Activated CD4-positive, alpha-beta T cell treated with anti-CD3 and anti-CD28 coated beads for 36 hours (primary cell): ENCODE results near the gene MYL11. TPM values are rescaled to one million over a fixed set of nuclear protein-coding genes. Genes with fewer than 3 reads are reported as not detected.

ENCODE experiments used
- ATAC-seq: fragments of 200-7000 bp; cut with Tn5 transposase; one replicate; pipeline ENCODE4 v1.10.0; 2021; ENCODE audit warnings: mild to moderate bottlenecking, moderate library complexity
- CTCF ChIA-PET: fragments of 350-600 bp; sonication (Branson Sonifier 250); formaldehyde crosslinking; loops from one replicate; lab custom pipeline; 2021; ENCODE audit warnings: antibody characterized with exemption; lab: Charles Lee
- POLR2A ChIA-PET: fragments of 350-600 bp; sonication (Branson Sonifier 250); formaldehyde crosslinking; loops from one replicate; lab custom pipeline; 2021; ENCODE audit warnings: antibody characterized with exemption, inconsistent platforms; lab: Charles Lee
- DNase-seq: peaks from one replicate; pipeline ENCODE4 v3.0.0-alpha.2; 2020
- H3K27ac Mint-ChIP-seq: one replicate; pipeline ENCODE4 v1.8.0; 2021; ENCODE audit warnings: mixed read lengths
- H3K27me3 Mint-ChIP-seq: one replicate; pipeline ENCODE4 v1.8.0; 2021; ENCODE audit warnings: mixed read lengths
- H3K36me3 Mint-ChIP-seq: one replicate; pipeline ENCODE4 v1.8.0; 2021; ENCODE audit warnings: low read depth, mixed read lengths
- H3K4me1 Mint-ChIP-seq: one replicate; pipeline ENCODE4 v1.8.0; 2021; ENCODE audit warnings: mixed read lengths
- H3K4me3 Mint-ChIP-seq: one replicate; pipeline ENCODE4 v1.8.0; 2021; ENCODE audit warnings: mild to moderate bottlenecking, moderate library complexity, mixed read lengths
- H3K9me3 Mint-ChIP-seq: one replicate; pipeline ENCODE4 v1.8.0; 2021; ENCODE audit warnings: low read depth, mixed read lengths
- intact Hi-C, 2 experiments: fragments of 100-400 bp; cut with DNase I in 1 of 2; cut with micrococcal nuclease in 1 of 2; formaldehyde crosslinking; loops; one replicate each; pipeline versions ENCODE4 v1.14.2 to v1.15.1; 2022 to 2024; cut with DNase I, micrococcal nuclease
- total RNA-seq, 2 experiments: library from RNA; stranded (reverse); gene quantifications; one replicate each; pipeline ENCODE4 v1.2.3, GENCODE V29; 2021

The MYL11 gene
- total RNA-seq, 2 experiments from 2014 or later = 0.69 to 1.6 TPM

DNA sequence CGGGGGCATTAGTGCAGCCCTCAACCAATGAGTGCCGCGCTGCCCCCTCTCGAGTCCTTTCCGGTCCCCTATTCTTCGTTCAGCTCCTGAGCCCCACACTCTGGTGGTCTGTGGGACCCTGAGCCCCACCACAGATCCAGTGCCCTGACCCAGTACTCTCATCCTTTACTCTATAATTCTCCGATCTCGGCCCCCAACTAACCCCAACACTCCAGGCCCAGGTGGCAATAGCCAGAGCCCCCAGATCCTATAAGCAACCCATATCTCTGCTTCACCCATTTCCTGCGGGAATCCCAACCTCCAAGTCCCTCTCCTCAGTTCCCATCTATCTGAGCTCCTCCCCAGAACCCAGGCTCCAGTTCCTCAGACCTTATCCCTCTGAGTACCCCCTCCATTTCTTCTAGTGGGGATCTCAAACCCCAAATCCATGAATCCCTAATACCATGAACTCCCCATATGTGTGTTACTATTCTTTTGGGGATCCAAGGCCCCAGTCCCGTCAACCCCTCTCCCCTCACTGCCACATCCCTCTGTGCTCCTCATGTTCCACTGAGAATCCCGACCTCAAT lies 3.3 kb upstream of the MYL11 start:
- DNase-seq (no peak), ATAC-seq (no peak)
- Mint-ChIP-seq H3K27me3 (no peaks in the 10 kb centered on the region), H3K4me3 (peak overlapping the region; percentile 78), H3K27ac (peak overlapping the region; percentile 97), H3K9me3 (no peaks in the 10 kb centered on the region), H3K36me3 (peaks cover 26% of the 10 kb centered on the region), H3K4me1 (peaks cover 37% of the 10 kb centered on the region)
- CTCF ChIA-PET = interaction anchor here (0.6 to 3.8 kb wide), 19 partner anchors 11 to 528 kb away, joined by 3 to 17 read pairs (median 4); partner anchors contain the start of genes CD2BP2, DCTPP1, FBRS and SEPTIN1
- intact Hi-C loops = loop anchor here (1.0 to 10.0 kb wide), 9 partner anchors 29 to 1547 kb away; partner anchors contain the start of genes ATXN2L (in 1 of the 2), FBXL19 (in 1 of the 2), FUS (in 1 of the 2) and ITGAL (in 1 of the 2)
- POLR2A ChIA-PET = interaction anchor here (0.6 to 1.6 kb wide), 17 partner anchors 11 to 599 kb away, joined by 3 to 7 read pairs (median 4); partner anchors contain the start of genes CORO1A, SEPTIN1, TBX6 and ZNF688

DNA sequence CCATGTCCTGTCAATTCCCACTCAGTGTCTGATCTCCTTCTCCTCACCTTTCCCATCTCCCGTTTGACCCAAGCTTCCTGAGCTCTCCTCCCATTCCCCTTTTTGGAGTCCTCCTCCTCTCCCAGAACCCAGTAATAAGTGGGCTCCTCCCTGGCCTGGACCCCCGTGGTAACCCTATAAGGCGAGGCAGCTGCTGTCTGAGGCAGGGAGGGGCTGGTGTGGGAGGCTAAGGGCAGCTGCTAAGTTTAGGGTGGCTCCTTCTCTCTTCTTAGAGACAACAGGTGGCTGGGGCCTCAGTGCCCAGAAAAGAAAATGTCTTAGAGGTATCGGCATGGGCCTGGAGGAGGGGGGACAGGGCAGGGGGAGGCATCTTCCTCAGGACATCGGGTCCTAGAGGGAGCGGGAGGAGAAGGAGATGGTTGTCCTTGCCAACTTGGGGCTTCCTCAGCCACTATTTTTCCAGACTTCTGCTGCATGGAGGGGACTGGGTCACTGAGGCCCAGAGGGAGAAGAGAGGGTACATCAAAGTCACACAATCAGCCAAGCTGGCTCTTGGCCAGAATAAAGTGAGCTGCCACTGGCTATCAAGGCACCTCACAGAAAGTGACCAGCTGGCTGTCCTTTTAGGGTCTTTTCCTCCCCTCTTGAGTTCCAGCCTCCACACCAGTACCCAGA lies 2.4 kb upstream of the MYL11 start:
- Mint-ChIP-seq H3K9me3 (no peaks in the 10 kb centered on the region), H3K4me3 (peak overlapping the region; percentile 78), H3K27me3 (no peaks in the 10 kb centered on the region), H3K27ac (peak overlapping the region; percentile 97), H3K4me1 (peaks cover 32% of the 10 kb centered on the region), H3K36me3 (peaks cover 18% of the 10 kb centered on the region)
- CTCF ChIA-PET = interaction anchor here (2.0 to 3.8 kb wide), 3 partner anchors 11 to 37 kb away, joined by 7 to 17 read pairs (median 16); partner anchors contain the start of genes SEPTIN1 and ZNF771
- POLR2A ChIA-PET = interaction anchor here (0.6 kb wide), 1 partner anchor 195 kb away, joined by 3 read pairs; no protein-coding TSS in a partner anchor
- no peak for ATAC-seq
- DNase-seq = no peak
- intact Hi-C loops = loop anchor here (5.0 to 10.0 kb wide), 3 partner anchors 35 to 1547 kb away; partner anchors contain the start of genes ATXN2L (in 1 of the 2), FUS (in 1 of the 2) and ZNF771 (in 1 of the 2)

DNA sequence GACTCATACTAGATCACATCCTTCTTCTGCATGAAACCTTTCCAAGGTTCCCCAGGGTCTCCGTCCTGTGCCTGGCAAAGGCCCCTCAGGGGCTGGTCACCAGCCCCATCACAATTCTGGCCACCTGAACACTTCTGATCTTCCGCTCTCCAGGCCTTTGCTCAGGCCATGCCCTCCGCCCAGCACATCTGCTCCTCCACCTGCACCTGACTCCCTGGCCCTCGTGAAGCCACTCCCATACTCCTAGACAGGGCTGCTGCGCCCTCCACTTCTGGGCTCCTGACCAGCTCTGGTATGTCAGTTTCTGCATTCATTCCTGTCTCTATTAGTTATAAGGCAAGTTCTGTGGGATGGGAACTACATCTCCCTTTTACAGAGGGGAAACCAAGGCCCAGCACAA lies 1.9 kb upstream of the MYL11 start:
- intact Hi-C loops = loop anchor here (5.0 to 10.0 kb wide), 3 partner anchors 35 to 1548 kb away; partner anchors contain the start of genes ATXN2L (in 1 of the 2), FUS (in 1 of the 2) and ZNF771 (in 1 of the 2)
- ATAC-seq = no peak
- CTCF ChIA-PET = interaction anchor here (2.9 to 3.8 kb wide), 2 partner anchors 10 to 37 kb away, joined by 16 to 17 read pairs; partner anchors contain the start of gene SEPTIN1
- Mint-ChIP-seq H3K4me3 (no peak overlapping the region), H3K9me3 (no peaks in the 10 kb centered on the region), H3K4me1 (peaks cover 29% of the 10 kb centered on the region), H3K27me3 (no peaks in the 10 kb centered on the region), H3K27ac (peak overlapping the region; percentile 97), H3K36me3 (peaks cover 12% of the 10 kb centered on the region)
- DNase-seq = no peak
- POLR2A ChIA-PET = no interaction called here

GRCh38 chr16:30375864-30376263 lies 1.3 kb downstream of the MYL11 start:
- Mint-ChIP-seq H3K9me3 (no peaks in the 10 kb centered on the region), H3K36me3 (peaks cover 22% of the 10 kb centered on the region), H3K4me3 (no peak overlapping the region), H3K27ac (peak overlapping the region; percentile 37), H3K27me3 (no peaks in the 10 kb centered on the region), H3K4me1 (peaks cover 39% of the 10 kb centered on the region)
- intact Hi-C loops = loop anchor here (2.0 to 10.0 kb wide), 4 partner anchors 95 to 1551 kb away; partner anchors contain the start of genes ATXN2L (in 1 of the 2), FUS (in 1 of the 2) and ITGAL (in 1 of the 2)
- CTCF ChIA-PET = no interaction called here
- POLR2A ChIA-PET = no interaction called here
- ATAC-seq (no peak), DNase-seq (no peak)

GRCh38 chr16:30376461-30376902 lies 1.9 kb downstream of the MYL11 start:
- CTCF ChIA-PET = no interaction called here
- Mint-ChIP-seq H3K27ac (peak overlapping the region; percentile 99), H3K4me3 (no peak overlapping the region), H3K36me3 (peaks cover 28% of the 10 kb centered on the region), H3K9me3 (no peaks in the 10 kb centered on the region), H3K4me1 (peaks cover 41% of the 10 kb centered on the region), H3K27me3 (no peaks in the 10 kb centered on the region)
- POLR2A ChIA-PET = no interaction called here
- ATAC-seq = no peak
- intact Hi-C loops = loop anchor here (2.0 to 10.0 kb wide), 4 partner anchors 94 to 1552 kb away; partner anchors contain the start of genes ATXN2L (in 1 of the 2), FUS (in 1 of the 2) and ITGAL (in 1 of the 2)
- DNase-seq = no peak

GRCh38 chr16:30377050-30377811 lies 2.6 kb downstream of the MYL11 start:
- ChIA-PET POLR2A (interaction anchor here (0.6 to 0.7 kb wide), 3 partner anchors 23 to 323 kb away, joined by 3 to 4 read pairs (median 4); no protein-coding TSS in a partner anchor), CTCF (interaction anchor here (1.0 to 1.7 kb wide), 2 partner anchors 30 to 42 kb away, joined by 3 read pairs; partner anchors contain the start of gene ZNF771)
- DNase-seq (no peak), ATAC-seq (no peak)
- intact Hi-C loops = loop anchor here (1.0 to 10.0 kb wide), 5 partner anchors 53 to 1552 kb away; partner anchors contain the start of genes ATXN2L (in 1 of the 2), DCTPP1 (in 1 of the 2), FUS (in 1 of the 2) and ITGAL (in 1 of the 2)
- peaks cover 37% of the 10 kb centered on the region for H3K4me1 Mint-ChIP-seq
- H3K27me3 Mint-ChIP-seq = no peaks in the 10 kb centered on the region
- H3K4me3 Mint-ChIP-seq = peak overlapping the region; percentile 99
- H3K36me3 Mint-ChIP-seq = peaks cover 30% of the 10 kb centered on the region
- peak overlapping the region; percentile 99 for H3K27ac Mint-ChIP-seq
- H3K9me3 Mint-ChIP-seq = no peaks in the 10 kb centered on the region

- peak overlapping the region; percentile 99 for H3K4me3 Mint-ChIP-seq
- POLR2A ChIA-PET = interaction anchor here (0.6 to 0.7 kb wide), 4 partner anchors 9 to 323 kb away, joined by 3 to 4 read pairs (median 4); no protein-coding TSS in a partner anchor
- CTCF ChIA-PET = interaction anchor here (0.7 to 1.7 kb wide), 3 partner anchors 30 to 43 kb away, joined by 3 to 4 read pairs (median 3); partner anchors contain the start of gene ZNF771
Observed at GRCh38 chr16:30377812-30378235, 3.2 kb downstream of the MYL11 start.

DNA sequence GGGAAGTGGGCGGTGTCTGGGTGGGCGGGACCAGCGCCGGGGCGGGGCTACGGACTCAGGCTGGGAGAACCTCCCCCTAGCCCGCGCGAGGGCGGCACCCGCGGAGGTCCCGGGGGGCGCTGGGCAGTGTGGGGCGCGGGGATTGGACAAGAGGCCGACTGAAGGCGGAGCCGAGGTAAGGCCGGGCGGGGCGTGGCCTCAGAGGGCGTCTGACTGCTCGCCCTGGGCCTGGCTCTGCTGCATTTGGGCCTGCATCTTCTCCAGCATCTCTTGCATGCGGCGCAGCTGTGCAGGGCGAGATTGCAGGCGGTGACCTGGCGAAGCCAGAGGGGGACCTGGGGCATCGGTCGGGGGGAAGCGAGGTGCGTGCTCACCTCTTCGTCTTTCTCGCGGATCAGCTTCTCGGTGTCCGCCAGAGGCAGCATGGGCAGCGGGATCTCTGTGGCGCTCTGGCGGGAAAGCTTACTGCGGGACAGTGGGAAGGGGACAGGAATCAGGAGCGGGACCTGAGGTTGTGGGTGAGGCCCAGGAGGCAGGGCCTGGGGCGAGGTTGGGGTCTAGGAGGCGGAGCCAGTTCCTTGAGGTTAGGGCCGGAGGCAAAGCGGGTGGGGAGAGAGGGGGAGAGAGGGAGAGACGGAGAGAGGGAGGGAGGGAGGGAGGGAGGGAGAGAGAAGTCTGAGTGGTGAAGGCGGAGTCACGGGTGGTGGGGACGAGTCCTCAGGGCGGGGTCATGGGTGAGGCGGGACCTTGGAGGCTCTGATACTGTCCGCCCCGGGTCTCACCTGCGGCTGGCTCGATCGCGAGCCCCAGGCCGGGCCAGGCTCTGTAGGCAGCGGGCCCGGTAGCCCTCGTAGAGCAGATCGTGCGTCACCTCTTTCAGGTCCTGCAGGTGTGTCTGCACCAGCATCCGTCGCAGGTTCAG lies 3.9 kb downstream of the MYL11 start:
- peaks cover 44% of the 10 kb centered on the region for H3K4me1 Mint-ChIP-seq

More at GRCh38 chr16:30377812-30378235, 3.2 kb downstream of the MYL11 start:
- intact Hi-C loops = loop anchor here (1.0 to 10.0 kb wide), 15 partner anchors 8 to 1553 kb away; partner anchors contain the start of genes TBC1D10B (in 2 of the 2), ALDOA (in 1 of the 2), ATXN2L (in 1 of the 2) and CD2BP2 (in 1 of the 2)
- ATAC-seq = peak; percentile 34
- peak; percentile 92 for DNase-seq
- H3K36me3 Mint-ChIP-seq = peaks cover 30% of the 10 kb centered on the region
- H3K9me3 Mint-ChIP-seq = no peaks in the 10 kb centered on the region
- peak overlapping the region; percentile 99 for H3K27ac Mint-ChIP-seq
- peaks cover 39% of the 10 kb centered on the region for H3K4me1 Mint-ChIP-seq
- H3K27me3 Mint-ChIP-seq = no peaks in the 10 kb centered on the region

More for the DNA sequence above, 3.9 kb downstream of the MYL11 start:
- DNase-seq (peak; percentile 100), ATAC-seq (peak; percentile 87)
- H3K9me3 Mint-ChIP-seq = no peaks in the 10 kb centered on the region
- no peaks in the 10 kb centered on the region for H3K27me3 Mint-ChIP-seq
- peak overlapping the region; percentile 99 for H3K27ac Mint-ChIP-seq
- peaks cover 30% of the 10 kb centered on the region for H3K36me3 Mint-ChIP-seq
- intact Hi-C loops = loop anchor here (1.0 to 10.0 kb wide), 13 partner anchors 8 to 1554 kb away; partner anchors contain the start of genes TBC1D10B (in 2 of the 2), ALDOA (in 1 of the 2), ATXN2L (in 1 of the 2) and CD2BP2 (in 1 of the 2)
- H3K4me3 Mint-ChIP-seq = peak overlapping the region; percentile 99
- ChIA-PET CTCF (interaction anchor here (0.7 to 1.7 kb wide), 3 partner anchors 29 to 44 kb away, joined by 3 to 4 read pairs (median 3); partner anchors contain the start of gene ZNF771), POLR2A (interaction anchor here (0.6 to 0.7 kb wide), 3 partner anchors 9 to 322 kb away, joined by 3 to 4 read pairs (median 4); no protein-coding TSS in a partner anchor)
